Upper lobe of right lung (tissue), 1 donor: ENCODE data around the gene DHRSX. TPM values are rescaled to one million over a fixed set of nuclear protein-coding genes. Genes with fewer than 3 reads are reported as not detected.
"Not testable (repeated sequence)": the region's sequence is repeated elsewhere in the genome, so short reads cannot be mapped to it uniquely, and the experiment has no call there.

ENCODE experiments used
- ATAC-seq: fragments of 200-7000 bp; cut with Tn5 transposase; one replicate; pipeline ENCODE4 v1.9.1; 2020; ENCODE audit warnings: mild to moderate bottlenecking, moderate library complexity
- DNase-seq: peaks from one replicate; pipeline ENCODE4 v3.0.0-alpha.2; 2020
- H3K27ac ChIP-seq: fragments of 200-600 bp; one replicate; pipeline ENCODE4 v1.8.0; 2022
- H3K27me3 ChIP-seq: fragments of 200-600 bp; one replicate; pipeline ENCODE4 v1.8.0; 2022; ENCODE audit warnings: mild to moderate bottlenecking
- H3K36me3 ChIP-seq: fragments of 200-600 bp; one replicate; pipeline ENCODE4 v1.8.0; 2022
- H3K4me1 ChIP-seq: fragments of 200-600 bp; one replicate; pipeline ENCODE4 v1.8.0; 2022
- H3K4me3 ChIP-seq: fragments of 200-600 bp; one replicate; pipeline ENCODE4 v1.8.0; 2022; ENCODE audit warnings: mild to moderate bottlenecking
- H3K9me3 ChIP-seq: fragments of 200-600 bp; one replicate; pipeline ENCODE4 v1.8.0; 2022
- CTCF ChIP-seq: fragments of 200-600 bp; IDR thresholded peaks from one replicate; pipeline ENCODE4 v1.8.0; 2022; ENCODE audit warnings: antibody characterized with exemption
- intact Hi-C: fragments of 100-400 bp; cut with DNase I; formaldehyde crosslinking; loops from one replicate; pipeline ENCODE4 v1.11.0; 2022
- total RNA-seq: library from RNA; stranded (reverse); fragmentation: NEBNext Ultra II Directional; extraction: Animal tissue kit (Norgen Biotek cat#: 25700); gene quantifications from one replicate; pipeline ENCODE4 v1.2.1, GENCODE V29; 2021
- donor health status: DM: no; HTN: yes; CAD: no; lungs with severe emphysema.

The DHRSX gene
- total RNA-seq, 1 donor from 2014 or later: 34.8 TPM

- peak; percentile 26 for ATAC-seq
- Histone ChIP-seq H3K9me3 (no peaks in the 10 kb centered on the region), H3K4me1 (no peaks in the 10 kb centered on the region), H3K36me3 (no peaks in the 10 kb centered on the region), H3K4me3 (no peak overlapping the region), H3K27me3 (no peaks in the 10 kb centered on the region), H3K27ac (no peak overlapping the region)
- TF ChIP-seq CTCF: no peak
- DNase-seq: no peak
- intact Hi-C loops: no loop called here
These were observed 105.3 kb downstream of the DHRSX start for GRCh38 chrX:2395261-2395992.

- intact Hi-C loops: no loop called here
- Histone ChIP-seq H3K4me3 (no peak overlapping the region), H3K4me1 (no peaks in the 10 kb centered on the region), H3K9me3 (no peaks in the 10 kb centered on the region), H3K27me3 (no peaks in the 10 kb centered on the region), H3K27ac (no peak overlapping the region), H3K36me3 (no peaks in the 10 kb centered on the region)
- ATAC-seq (peak; percentile 41), DNase-seq (no peak)
- no peak for TF ChIP-seq CTCF
These were observed 108.7 kb downstream of the DHRSX start for GRCh38 chrX:2391869-2392606.

GRCh38 chrX:2390754-2391153 is 110.0 kb downstream of the DHRSX start:
- Histone ChIP-seq H3K4me3 (no peak overlapping the region), H3K27me3 (no peaks in the 10 kb centered on the region), H3K27ac (no peak overlapping the region), H3K36me3 (no peaks in the 10 kb centered on the region), H3K4me1 (no peaks in the 10 kb centered on the region), H3K9me3 (no peaks in the 10 kb centered on the region)
- no peak for ATAC-seq
- no peak for DNase-seq
- intact Hi-C loops: no loop called here
- no peak for TF ChIP-seq CTCF

- intact Hi-C loops, H3K4me3 ChIP-seq, H3K4me1 ChIP-seq, DNase-seq, H3K36me3 ChIP-seq, H3K9me3 ChIP-seq, H3K27ac ChIP-seq, ATAC-seq, H3K27me3 ChIP-seq: not testable (repeated sequence)
These were observed 111.0 kb downstream of the DHRSX start for GRCh38 chrX:2389731-2390130.

- TF ChIP-seq CTCF: no peak
- H3K9me3 ChIP-seq: no peaks in the 10 kb centered on the region
- ATAC-seq: no peak
- no peaks in the 10 kb centered on the region for H3K4me1 ChIP-seq
- H3K27ac ChIP-seq: no peak overlapping the region
- no peaks in the 10 kb centered on the region for H3K27me3 ChIP-seq
- no peaks in the 10 kb centered on the region for H3K36me3 ChIP-seq
- no peak for DNase-seq
- intact Hi-C loops: no loop called here
- H3K4me3 ChIP-seq: no peak overlapping the region
These were observed 111.5 kb downstream of the DHRSX start for GRCh38 chrX:2389324-2389723.

GRCh38 chrX:2388669-2389068 is 112.1 kb downstream of the DHRSX start:
- Histone ChIP-seq H3K4me3 (no peak overlapping the region), H3K27ac (no peak overlapping the region), H3K36me3 (no peaks in the 10 kb centered on the region), H3K27me3 (no peaks in the 10 kb centered on the region), H3K9me3 (no peaks in the 10 kb centered on the region), H3K4me1 (no peaks in the 10 kb centered on the region)
- TF ChIP-seq CTCF: no peak
- ATAC-seq: no peak
- intact Hi-C loops: no loop called here
- no peak for DNase-seq
